ENCODE data around the gene SCFD2.

The SCFD2 gene

GRCh38 chr4:52919461-52919860 lies 446.4 kb downstream of the SCFD2 start:
- DNase-seq (ENCODE audit: low spot score): no peak
- in situ Hi-C loops (cut with MboI; ENCODE audit: low sequenced_read_pairs, unreplicated experiment): no loop called here
- no peak for TF ChIP-seq CTCF (IDR thresholded peaks at IDR 0.05; ENCODE audit: borderline replicate concordance, control extremely low read depth, extremely low read depth, insufficient read depth, missing control alignments)

DNA sequence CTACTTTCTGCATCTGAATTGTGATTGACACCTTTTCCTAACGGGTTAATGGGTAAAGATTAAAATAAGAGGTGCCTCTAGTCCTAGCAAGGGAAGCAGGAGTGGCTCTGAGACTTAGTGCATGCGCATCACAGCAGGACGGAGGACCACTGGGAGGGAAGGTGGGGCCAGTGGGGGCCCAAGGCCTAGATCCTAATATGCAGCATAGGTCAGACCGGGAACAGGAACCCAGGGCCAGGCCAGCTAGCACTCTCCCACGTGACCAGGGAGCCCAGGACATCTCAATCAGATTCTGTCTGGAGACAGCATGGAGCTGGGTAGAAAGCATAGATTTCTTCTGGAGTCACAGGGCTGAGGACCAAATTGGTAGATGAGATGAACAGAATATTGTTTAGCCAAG lies 448.0 kb downstream of the SCFD2 start:
- in situ Hi-C loops (cut with MboI; ENCODE audit: low sequenced_read_pairs, unreplicated experiment): no loop called here
- DNase-seq (ENCODE audit: low spot score): no peak
- TF ChIP-seq CTCF (IDR thresholded peaks at IDR 0.05; ENCODE audit: borderline replicate concordance, control extremely low read depth, extremely low read depth, insufficient read depth, missing control alignments): no peak

- no peak for DNase-seq (ENCODE audit: low spot score)
- in situ Hi-C loops (cut with MboI; ENCODE audit: low sequenced_read_pairs, unreplicated experiment): no loop called here
- no peak for TF ChIP-seq CTCF (IDR thresholded peaks at IDR 0.05; ENCODE audit: borderline replicate concordance, control extremely low read depth, extremely low read depth, insufficient read depth, missing control alignments)
These were observed 450.0 kb downstream of the SCFD2 start for GRCh38 chr4:52915730-52916300.

- in situ Hi-C loops (cut with MboI; ENCODE audit: low sequenced_read_pairs, unreplicated experiment): no loop called here
- DNase-seq (ENCODE audit: low spot score): no peak
- TF ChIP-seq CTCF (IDR thresholded peaks at IDR 0.05; ENCODE audit: borderline replicate concordance, control extremely low read depth, extremely low read depth, insufficient read depth, missing control alignments): no peak
These were observed 450.7 kb downstream of the SCFD2 start for GRCh38 chr4:52915191-52915590.

GRCh38 chr4:52914051-52914605 lies 451.7 kb downstream of the SCFD2 start:
- in situ Hi-C loops (cut with MboI; ENCODE audit: low sequenced_read_pairs, unreplicated experiment): no loop called here
- DNase-seq (ENCODE audit: low spot score): no peak

GRCh38 chr4:52912608-52913007 lies 453.3 kb downstream of the SCFD2 start:
- in situ Hi-C loops (cut with MboI; ENCODE audit: low sequenced_read_pairs, unreplicated experiment): no loop called here
- DNase-seq (ENCODE audit: low spot score): no peak
- no peak for TF ChIP-seq CTCF (IDR thresholded peaks at IDR 0.05; ENCODE audit: borderline replicate concordance, control extremely low read depth, extremely low read depth, insufficient read depth, missing control alignments)

More at GRCh38 chr4:52914051-52914605, 451.7 kb downstream of the SCFD2 start:
- no peak for TF ChIP-seq CTCF (IDR thresholded peaks at IDR 0.05; ENCODE audit: borderline replicate concordance, control extremely low read depth, extremely low read depth, insufficient read depth, missing control alignments)
